ENCODE results near the gene SRGAP1.
"Not testable (repeated sequence)": the region's sequence is repeated elsewhere in the genome, so short reads cannot be mapped to it uniquely, and the experiment has no call there.

Gene SRGAP1

GRCh38 chr12:64016521-64016920 lies 172.0 kb downstream of the SRGAP1 start:
- in situ Hi-C loops (cut with HindIII; ENCODE audit: low sequenced_read_pairs): no loop called here
- no peak for TF ChIP-seq CTCF (IDR thresholded peaks at IDR 0.05; ENCODE audit: low read depth, low read length, missing control alignments)
- no peak overlapping the region for H3K4me3 ChIP-seq (ENCODE audit: low read depth, low read length)
- no peak for DNase-seq (ENCODE audit: low read depth)

- H3K4me3 ChIP-seq (ENCODE audit: low read depth, low read length); in situ Hi-C loops (cut with HindIII; ENCODE audit: low sequenced_read_pairs); DNase-seq (ENCODE audit: low read depth): not testable (repeated sequence)
Measured at GRCh38 chr12:64018116-64018515, 173.6 kb downstream of the SRGAP1 start.

GRCh38 chr12:64018524-64018923 lies 174.0 kb downstream of the SRGAP1 start:
- no peak overlapping the region for H3K4me3 ChIP-seq (ENCODE audit: low read depth, low read length)
- no peak for DNase-seq (ENCODE audit: low read depth)
- in situ Hi-C loops (cut with HindIII; ENCODE audit: low sequenced_read_pairs): no loop called here
- TF ChIP-seq CTCF (IDR thresholded peaks at IDR 0.05; ENCODE audit: low read depth, low read length, missing control alignments): no peak

GRCh38 chr12:64019101-64019500 lies 174.6 kb downstream of the SRGAP1 start:
- no peak for DNase-seq (ENCODE audit: low read depth)
- no peak overlapping the region for H3K4me3 ChIP-seq (ENCODE audit: low read depth, low read length)
- no peak for TF ChIP-seq CTCF (IDR thresholded peaks at IDR 0.05; ENCODE audit: low read depth, low read length, missing control alignments)
- in situ Hi-C loops (cut with HindIII; ENCODE audit: low sequenced_read_pairs): no loop called here

GRCh38 chr12:64019654-64020053 lies 175.2 kb downstream of the SRGAP1 start:
- DNase-seq (ENCODE audit: low read depth): no peak
- TF ChIP-seq CTCF (IDR thresholded peaks at IDR 0.05; ENCODE audit: low read depth, low read length, missing control alignments): no peak
- in situ Hi-C loops (cut with HindIII; ENCODE audit: low sequenced_read_pairs): no loop called here
- no peak overlapping the region for H3K4me3 ChIP-seq (ENCODE audit: low read depth, low read length)

GRCh38 chr12:64025174-64025958 lies 180.9 kb downstream of the SRGAP1 start:
- in situ Hi-C loops (cut with HindIII; ENCODE audit: low sequenced_read_pairs): no loop called here

More at GRCh38 chr12:64025174-64025958, 180.9 kb downstream of the SRGAP1 start:
- no peak for TF ChIP-seq CTCF (IDR thresholded peaks at IDR 0.05; ENCODE audit: low read depth, low read length, missing control alignments)
- DNase-seq (ENCODE audit: low read depth): no peak
- H3K4me3 ChIP-seq (ENCODE audit: low read depth, low read length): no peak overlapping the region

Measured in astrocyte of the cerebellum (primary cell).